Tibial artery (tissue), 4 donors: ENCODE data around the gene CMYA5.

ENCODE experiments used
- DNase-seq, 2 donors: peaks; one replicate each; pipeline ENCODE4 v3.0.0-alpha.2; 2019
- H3K27ac ChIP-seq, 2 donors: fragments of 200-600 bp; sonication (generic) in 1 of 2; 1 replicate in 1 of 2; 2 replicates in 1 of 2; pipeline ENCODE4 v1.5.1; 2018 to 2019; ENCODE audit warnings: mild to moderate bottlenecking in 1 of 2
- H3K27me3 ChIP-seq, 2 donors: fragments of 200-600 bp; sonication (generic) in 1 of 2; one replicate each; pipeline versions ENCODE4 v1.5.1 to v1.6.0; 2016 to 2019
- H3K36me3 ChIP-seq, 3 donors: fragments of 200-600 bp; sonication (generic) in 2 of 3; one replicate each; pipeline ENCODE4 v1.5.1; 2016 to 2019; ENCODE audit warnings: mild to moderate bottlenecking in 2 of 3
- H3K4me1 ChIP-seq, 4 donors: fragments of 200-600 bp; sonication (generic) in 2 of 4; 1 replicate in 3 of 4; 2 replicates in 1 of 4; pipeline ENCODE4 v1.5.1; 2016 to 2019
- H3K4me3 ChIP-seq, 2 donors: fragments of 200-600 bp; sonication (generic) in 1 of 2; 1 replicate in 1 of 2; 2 replicates in 1 of 2; pipeline ENCODE4 v1.5.1; 2018 to 2019; ENCODE audit warnings: mild to moderate bottlenecking in 2 of 2
- H3K9me3 ChIP-seq, 3 donors: fragments of 200-600 bp; sonication (generic) in 1 of 3; one replicate each; pipeline ENCODE4 v1.5.1; 2016 to 2019
- CTCF ChIP-seq, 2 experiments: fragments of 200-600 bp in 1 of 2; fragments of 450-650 bp in 1 of 2; IDR thresholded peaks; one replicate each; pipeline ENCODE4 v1.5.1; 2017 to 2019; ENCODE audit warnings: antibody characterized with exemption in 2 of 2, mild to moderate bottlenecking in 1 of 2, moderate library complexity in 1 of 2
- intact Hi-C: fragments of 100-400 bp; cut with DNase I; formaldehyde crosslinking; loops from one replicate; pipeline ENCODE4 v1.15.0; 2023; ENCODE audit warnings: low total_unique reads

Gene CMYA5

GRCh38 chr5:79800979-79801827 is 111.6 kb downstream of the CMYA5 start:
- H3K9me3 ChIP-seq, result no peaks in the 10 kb centered on the region
- H3K36me3 ChIP-seq, result peaks cover 0 to 7% (median 0%) of the 10 kb centered on the region in 3 donors
- no peak overlapping the region for H3K4me3 ChIP-seq
- H3K4me1 ChIP-seq, result no peaks in the 10 kb centered on the region
- H3K27me3 ChIP-seq, result no peaks in the 10 kb centered on the region
- no peak for DNase-seq
- H3K27ac ChIP-seq, result no peak overlapping the region
- intact Hi-C loops, result no loop called here
- no peak for TF ChIP-seq CTCF (IDR thresholded peaks at IDR 0.05)

- TF ChIP-seq CTCF (IDR thresholded peaks at IDR 0.05), result no peak
- Histone ChIP-seq H3K27me3 (no peaks in the 10 kb centered on the region), H3K4me3 (no peak overlapping the region), H3K36me3 (peaks cover 0 to 7% (median 0%) of the 10 kb centered on the region in 3 donors), H3K9me3 (no peaks in the 10 kb centered on the region), H3K4me1 (no peaks in the 10 kb centered on the region), H3K27ac (no peak overlapping the region)
- intact Hi-C loops, result no loop called here
- no peak for DNase-seq
Observed at GRCh38 chr5:79802406-79802805, 112.8 kb downstream of the CMYA5 start.

- no peak for DNase-seq
- H3K27me3 ChIP-seq, result no peaks in the 10 kb centered on the region
- no peak overlapping the region for H3K4me3 ChIP-seq
- no peak overlapping the region for H3K27ac ChIP-seq
- intact Hi-C loops, result no loop called here
- TF ChIP-seq CTCF (IDR thresholded peaks at IDR 0.05), result no peak
- peaks cover 0 to 7% (median 0%) of the 10 kb centered on the region in 3 donors for H3K36me3 ChIP-seq
- no peaks in the 10 kb centered on the region for H3K4me1 ChIP-seq
- no peaks in the 10 kb centered on the region for H3K9me3 ChIP-seq
Observed at GRCh38 chr5:79803007-79803406, 113.4 kb downstream of the CMYA5 start.

GRCh38 chr5:79806741-79807140 is 117.1 kb downstream of the CMYA5 start:
- Histone ChIP-seq H3K9me3 (no peaks in the 10 kb centered on the region), H3K27me3 (no peaks in the 10 kb centered on the region), H3K27ac (no peak overlapping the region), H3K36me3 (peaks cover 0 to under 1% (median 0%) of the 10 kb centered on the region in 3 donors), H3K4me1 (no peaks in the 10 kb centered on the region), H3K4me3 (no peak overlapping the region)
- intact Hi-C loops, result no loop called here
- no peak for DNase-seq
- TF ChIP-seq CTCF (IDR thresholded peaks at IDR 0.05), result no peak

- Histone ChIP-seq H3K36me3 (no peaks in the 10 kb centered on the region), H3K27ac (no peak overlapping the region), H3K4me3 (no peak overlapping the region), H3K9me3 (no peaks in the 10 kb centered on the region), H3K27me3 (no peaks in the 10 kb centered on the region), H3K4me1 (no peaks in the 10 kb centered on the region)
- DNase-seq, result no peak
- TF ChIP-seq CTCF (IDR thresholded peaks at IDR 0.05), result no peak
- intact Hi-C loops, result no loop called here
Observed at GRCh38 chr5:79809743-79810142, 120.1 kb downstream of the CMYA5 start.
